Adrenal gland (tissue), 12 donors: ENCODE data around the gene TXLNG. TPM values are rescaled to one million over a fixed set of nuclear protein-coding genes. Genes with fewer than 3 reads are reported as not detected.
A peak's percentile ranks its signal among the peaks of the same experiment; 100 is the strongest.

Source experiments
- DNase-seq, 7 donors: peaks; one replicate each; pipeline ENCODE4 v3.0.0-alpha.2; 2019 to 2020
- H3K27ac ChIP-seq, 5 donors: fragments of 200-600 bp; sonication (generic) in 4 of 5; 1 replicate in 3 of 5; 2 replicates in 2 of 5; pipeline versions ENCODE4 v1.5.1 to v1.8.0; 2016 to 2020; ENCODE audit warnings: mild to moderate bottlenecking in 1 of 5
- H3K27me3 ChIP-seq: fragments of 200-600 bp; 2 replicates; pipeline ENCODE4 v1.8.0; 2021
- H3K36me3 ChIP-seq, 2 donors: fragments of 200-600 bp; replicated peaks in 1 of 2; 1 replicate in 1 of 2; 2 replicates in 1 of 2; pipeline versions ENCODE4 v1.5.1 to v1.8.0; 2018 to 2022
- H3K4me1 ChIP-seq, 2 donors: fragments of 200-600 bp; replicated peaks in 1 of 2; 1 replicate in 1 of 2; 2 replicates in 1 of 2; pipeline versions ENCODE4 v1.5.1 to v1.8.0; 2018 to 2021
- H3K4me3 ChIP-seq, 4 donors: fragments of 200-600 bp; sonication (generic) in 3 of 4; one replicate each; pipeline ENCODE4 v1.5.1; 2016 to 2018
- H3K9me3 ChIP-seq, 3 donors: fragments of 200-600 bp; sonication (generic) in 1 of 3; replicated peaks in 1 of 3; 1 replicate in 2 of 3; 2 replicates in 1 of 3; pipeline versions ENCODE4 v1.5.1 to v1.8.0; 2016 to 2021
- CTCF ChIP-seq, 6 experiments: fragments of 450-650 bp in 4 of 6; fragments of 200-600 bp in 2 of 6; sonication (generic) in 1 of 6; IDR thresholded peaks; 1 replicate in 5 of 6; 2 replicates in 1 of 6; pipeline versions ENCODE4 v1.5.1 to v1.8.0; 2016 to 2021; ENCODE audit warnings: antibody characterized with exemption in 6 of 6, mild to moderate bottlenecking in 2 of 6, moderate library complexity in 1 of 6
- POLR2A ChIP-seq, 2 donors: fragments of 450-650 bp; IDR thresholded peaks; one replicate each; pipeline ENCODE4 v1.6.1; 2017; ENCODE audit warnings: antibody characterized with exemption in 2 of 2, mild to moderate bottlenecking in 2 of 2, moderate library complexity in 1 of 2
- WGBS, 4 donors: extraction: QIAGEN DNeasy Blood & Tissue Kit in 2 of 4; methylation state at CpG; one replicate each; pipeline versions ENCODE4 v1.1.5 to v1.1.7; 2013 to 2017; 5-methylcytosine and 5-hydroxymethylcytosine counted together
- intact Hi-C, 2 donors: fragments of 100-400 bp; cut with DNase I; formaldehyde crosslinking; loops; one replicate each; pipeline versions ENCODE4 v1.14.1 to v1.15.0; 2022 to 2023
- polyA plus RNA-seq, 3 donors: library from polyadenylated mRNA; stranded (reverse); fragments of 200-250 nt in 2 of 3; fragments of 350-450 nt in 1 of 3; fragmentation: Illumina TruSeq in 1 of 3; extraction: RNeasy Lipid Tissue Mini Kit (QIAGEN cat#74804) in 1 of 3; gene quantifications; one replicate each; pipeline ENCODE4 v1.2.3, GENCODE V29; 2013 to 2014
- total RNA-seq, 9 donors: library from RNA; depleted of rRNA in 4 of 9; stranded (reverse); fragments of >200 nt in 4 of 9; fragments of 120-200 nt in 1 of 9; fragmentation: NEBNext Ultra II Directional in 1 of 9; extraction: Animal tissue kit (Norgen Biotek cat#: 25700) in 1 of 9; gene quantifications; one replicate each; pipeline versions ENCODE4 v1.1.0 to v1.2.4, GENCODE V29; 2013 to 2023
- donor health status: healthy with polysubstance abuse.
- donor health status: Bipolar disorder and iron deficiency.
- donor health status: DM: yes; HTN: yes; CAD: no.
- donor health status: DM: no; HTN: no; CAD: no.
- donor health status: DM: no; HTN: no; CAD: no.
- donor health status: DM: yes; HTN: yes; CAD: no.

Gene TXLNG
- total and polyA plus RNA-seq, 12 donors, result 15.4 to 33.2 (median 22.5) TPM

GRCh38 chrX:16797358-16797757 is 11.1 kb downstream of the TXLNG start:
- Histone ChIP-seq H3K4me3 (no peak overlapping the region), H3K27ac (no peak overlapping the region), H3K27me3 (no peaks in the 10 kb centered on the region), H3K4me1 (no peaks in the 10 kb centered on the region), H3K9me3 (no peaks in the 10 kb centered on the region), H3K36me3 (peaks cover 0 to 33% of the 10 kb centered on the region in 2 donors)
- peak in 2 of 7 donors; percentile 19 to 56 for DNase-seq
- intact Hi-C loops, result no loop called here
- 67 to 87% (median 81%) methylated on average over 5 of the region's 5 CpGs for WGBS, 4 donors
- TF ChIP-seq CTCF (IDR thresholded peaks at IDR 0.05) (no peak), POLR2A (IDR thresholded peaks at IDR 0.05) (no peak)

GRCh38 chrX:16797841-16798240 is 11.6 kb downstream of the TXLNG start:
- Histone ChIP-seq H3K36me3 (peaks cover 0 to 32% of the 10 kb centered on the region in 2 donors), H3K4me3 (no peak overlapping the region), H3K27ac (no peak overlapping the region), H3K27me3 (no peaks in the 10 kb centered on the region), H3K9me3 (no peaks in the 10 kb centered on the region), H3K4me1 (no peaks in the 10 kb centered on the region)
- intact Hi-C loops, result no loop called here
- TF ChIP-seq CTCF (IDR thresholded peaks at IDR 0.05) (no peak), POLR2A (IDR thresholded peaks at IDR 0.05) (no peak)
- WGBS, 4 donors, result 71 to 86% (median 76%) methylated on average over 4 of the region's 4 CpGs
- no peak for DNase-seq

GRCh38 chrX:16804923-16805464 is 18.7 kb downstream of the TXLNG start:
- Histone ChIP-seq H3K27ac (no peak overlapping the region), H3K9me3 (no peaks in the 10 kb centered on the region), H3K4me3 (no peak overlapping the region), H3K27me3 (no peaks in the 10 kb centered on the region), H3K36me3 (no peaks in the 10 kb centered on the region), H3K4me1 (peaks cover 16% of the 10 kb centered on the region in 2 donors)
- intact Hi-C loops, result no loop called here
- TF ChIP-seq POLR2A (IDR thresholded peaks at IDR 0.05) (no peak), CTCF (IDR thresholded peaks at IDR 0.05) (no peak)
- WGBS, 4 donors, result 56 to 85% (median 73%) methylated on average over 5 to 8 of the region's 8 CpGs
- DNase-seq, result no peak

- Histone ChIP-seq H3K4me1 (peaks cover 16% of the 10 kb centered on the region in 2 donors), H3K27ac (peak overlapping the region in 3 of 5 donors; percentile 30 to 53 (median 31)), H3K4me3 (peak overlapping the region in 1 of 4 donors; percentile 35), H3K27me3 (no peaks in the 10 kb centered on the region), H3K36me3 (no peaks in the 10 kb centered on the region), H3K9me3 (no peaks in the 10 kb centered on the region)
- TF ChIP-seq CTCF (IDR thresholded peaks at IDR 0.05), result peak in 1 of 6 experiments; percentile 38
- TF ChIP-seq POLR2A (IDR thresholded peaks at IDR 0.05), result no peak
- intact Hi-C loops, result no loop called here
- no peak for DNase-seq
Observed at GRCh38 chrX:16807548-16807947, 21.3 kb downstream of the TXLNG start.
